ENCODE results near the gene PAPLN. TPM values are rescaled to one million over a fixed set of nuclear protein-coding genes. Genes with fewer than 3 reads are reported as not detected.
A peak's percentile ranks its signal among the peaks of the same experiment; 100 is the strongest.

The PAPLN gene
- total and polyA plus RNA-seq, 7 donors = 0.26 to 0.79 (median 0.44) TPM

DNA sequence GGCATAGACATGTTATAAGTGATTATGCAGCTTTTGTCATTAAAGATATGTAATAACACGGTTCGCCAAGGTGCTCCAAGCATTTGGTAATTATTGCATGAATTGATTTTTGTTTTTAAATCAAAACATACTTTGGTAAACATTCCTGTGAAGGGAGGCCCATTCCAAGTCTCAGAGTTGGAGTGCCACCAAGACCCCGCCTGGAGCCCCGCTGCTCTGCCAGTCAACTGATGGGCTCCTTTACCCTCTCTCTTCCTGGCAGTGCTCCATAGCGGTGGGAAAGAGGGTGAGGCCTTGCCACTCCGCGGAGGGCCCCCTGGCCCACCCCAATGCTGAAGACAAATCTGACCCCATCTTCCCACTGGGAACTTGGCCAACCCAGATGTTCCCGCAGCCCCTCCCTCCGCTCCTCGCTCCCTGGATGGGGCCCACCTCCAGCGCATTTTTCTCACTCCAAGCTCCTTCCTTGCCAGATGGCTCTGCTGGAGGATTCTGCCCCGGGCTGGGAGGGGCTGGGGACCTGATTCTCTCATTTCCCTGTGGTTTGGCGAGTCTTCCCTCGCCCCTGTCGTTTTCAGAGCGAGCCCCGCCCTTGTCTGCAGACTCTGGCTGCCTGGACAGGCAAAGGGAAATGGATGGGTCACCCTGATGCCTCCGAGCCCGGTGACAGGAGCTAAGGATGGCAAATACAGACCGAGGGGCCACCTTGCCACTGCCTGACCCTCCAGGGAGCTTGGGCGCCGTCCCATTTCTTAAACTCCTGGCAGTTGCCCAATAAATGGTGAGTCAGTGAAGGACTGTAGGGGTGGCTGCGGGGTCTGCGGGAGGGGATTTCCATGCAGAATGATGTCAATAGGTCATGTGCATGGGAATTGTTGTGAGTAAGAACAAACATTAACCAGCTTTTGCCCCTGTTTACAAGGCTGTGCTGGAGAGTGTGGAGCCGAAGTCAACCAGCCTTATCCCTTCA lies 9.2 kb upstream of the PAPLN start:
- intact Hi-C loops (cut with DNase I) = no loop called here
- TF ChIP-seq, protein P1, sequence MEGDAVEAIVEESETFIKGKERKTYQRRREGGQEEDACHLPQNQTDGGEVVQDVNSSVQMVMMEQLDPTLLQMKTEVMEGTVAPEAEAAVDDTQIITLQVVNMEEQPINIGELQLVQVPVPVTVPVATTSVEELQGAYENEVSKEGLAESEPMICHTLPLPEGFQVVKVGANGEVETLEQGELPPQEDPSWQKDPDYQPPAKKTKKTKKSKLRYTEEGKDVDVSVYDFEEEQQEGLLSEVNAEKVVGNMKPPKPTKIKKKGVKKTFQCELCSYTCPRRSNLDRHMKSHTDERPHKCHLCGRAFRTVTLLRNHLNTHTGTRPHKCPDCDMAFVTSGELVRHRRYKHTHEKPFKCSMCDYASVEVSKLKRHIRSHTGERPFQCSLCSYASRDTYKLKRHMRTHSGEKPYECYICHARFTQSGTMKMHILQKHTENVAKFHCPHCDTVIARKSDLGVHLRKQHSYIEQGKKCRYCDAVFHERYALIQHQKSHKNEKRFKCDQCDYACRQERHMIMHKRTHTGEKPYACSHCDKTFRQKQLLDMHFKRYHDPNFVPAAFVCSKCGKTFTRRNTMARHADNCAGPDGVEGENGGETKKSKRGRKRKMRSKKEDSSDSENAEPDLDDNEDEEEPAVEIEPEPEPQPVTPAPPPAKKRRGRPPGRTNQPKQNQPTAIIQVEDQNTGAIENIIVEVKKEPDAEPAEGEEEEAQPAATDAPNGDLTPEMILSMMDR (IDR thresholded peaks at IDR 0.05) = no peak
- DNase-seq (peak; percentile 68 to 77), ATAC-seq (peak; percentile 29 to 55 (median 46))
- Histone ChIP-seq H3K9me3 (no peaks in the 10 kb centered on the region), H3K4me1 (peaks cover 3% of the 10 kb centered on the region), H3K27me3 (ENCODE audit: insufficient read depth in 3 of 3, low read length in 2 of 3) (peaks cover 0 to 7% (median 0%) of the 10 kb centered on the region in 3 donors), H3K4me3 (no peak overlapping the region), H3K36me3 (ENCODE audit: insufficient read depth in 1 of 2, low read depth in 1 of 2) (peaks cover 0 to under 1% of the 10 kb centered on the region in 2 donors), H3K27ac (no peak overlapping the region)
- 25 to 34% (median 29%) methylated on average over 25 of the region's 25 CpGs for WGBS, 3 donors

DNA sequence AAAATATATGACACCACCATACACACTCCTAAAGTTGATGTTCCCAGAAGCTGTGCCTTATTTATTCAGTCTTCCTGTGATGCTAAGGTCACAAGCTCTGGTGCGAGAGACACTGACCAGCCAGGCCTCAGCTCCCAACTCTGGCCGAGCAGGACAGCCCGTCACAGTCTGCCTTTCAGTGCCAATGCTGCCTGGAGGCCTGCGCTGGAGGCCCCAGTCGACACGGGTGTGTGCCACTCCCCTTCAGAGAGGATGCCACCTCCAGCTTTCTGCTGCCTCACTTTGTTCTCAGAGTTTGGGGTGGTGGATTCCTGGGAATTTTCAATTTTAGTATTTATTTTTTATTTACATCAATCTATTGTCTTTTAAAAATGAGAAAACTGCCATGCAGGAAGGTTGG lies 7.3 kb upstream of the PAPLN start:
- no peak overlapping the region for H3K4me3 ChIP-seq
- no peak for DNase-seq
- intact Hi-C loops (cut with DNase I) = no loop called here
- TF ChIP-seq, protein P1 (IDR thresholded peaks at IDR 0.05) = no peak
- peaks cover 3% of the 10 kb centered on the region for H3K4me1 ChIP-seq
- no peak overlapping the region for H3K27ac ChIP-seq
- H3K27me3 ChIP-seq (ENCODE audit: insufficient read depth in 3 of 3, low read length in 2 of 3) = peaks cover 0 to 19% (median 7%) of the 10 kb centered on the region in 3 donors
- WGBS, 3 donors = 89 to 96% (median 89%) methylated on average over 6 of the region's 6 CpGs
- H3K9me3 ChIP-seq = no peaks in the 10 kb centered on the region
- no peak for ATAC-seq
- H3K36me3 ChIP-seq (ENCODE audit: insufficient read depth in 1 of 2, low read depth in 1 of 2) = no peaks in the 10 kb centered on the region

DNA sequence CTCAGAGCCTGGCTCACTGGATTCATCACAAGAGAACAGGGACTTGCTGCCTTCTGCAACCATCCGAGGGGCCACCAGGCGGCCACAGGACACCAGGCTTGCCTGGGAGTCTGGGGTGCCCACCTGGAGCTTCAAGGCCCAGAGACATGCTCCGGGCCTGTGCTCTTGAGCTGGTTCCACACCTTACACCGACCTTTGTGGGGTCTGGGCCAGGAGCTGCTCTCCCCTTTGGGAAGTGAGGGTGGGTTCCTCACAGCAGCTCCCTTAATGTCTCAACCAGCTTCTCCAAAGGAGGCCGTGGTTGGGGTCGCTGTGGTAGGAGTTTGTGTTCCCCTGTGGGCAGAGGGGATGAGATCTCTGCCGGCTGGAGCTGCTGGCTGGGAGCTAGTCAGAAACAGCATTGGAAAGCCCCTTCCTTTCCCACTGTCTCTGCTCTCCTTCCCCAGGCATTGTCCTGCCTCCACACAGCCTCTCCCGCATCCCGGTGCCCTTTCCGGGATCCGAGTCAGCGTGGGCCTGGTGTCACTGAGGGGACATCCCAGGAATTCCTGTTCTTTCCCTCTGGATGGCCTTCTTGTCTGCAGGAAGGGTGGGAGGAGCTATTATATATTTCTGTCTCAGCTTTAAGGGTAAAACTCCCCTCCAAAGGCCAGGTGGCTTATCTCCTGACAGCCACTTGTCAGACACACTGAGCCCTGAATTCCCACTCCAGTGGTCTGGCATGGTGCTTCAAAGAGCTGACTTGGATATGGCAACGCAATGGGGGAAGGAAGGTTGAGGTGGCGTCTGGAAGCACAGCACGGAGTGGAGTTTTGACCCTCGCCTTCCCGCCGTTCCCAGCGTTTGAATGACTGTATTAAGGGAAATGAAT lies 5.1 kb upstream of the PAPLN start:
- Histone ChIP-seq H3K4me3 (no peak overlapping the region), H3K27ac (no peak overlapping the region), H3K27me3 (ENCODE audit: insufficient read depth in 3 of 3, low read length in 2 of 3) (peaks cover 0 to 27% (median 10%) of the 10 kb centered on the region in 3 donors), H3K36me3 (ENCODE audit: insufficient read depth in 1 of 2, low read depth in 1 of 2) (no peaks in the 10 kb centered on the region), H3K9me3 (no peaks in the 10 kb centered on the region), H3K4me1 (peaks cover 3% of the 10 kb centered on the region)
- intact Hi-C loops (cut with DNase I) = no loop called here
- 50 to 61% (median 53%) methylated on average over 19 of the region's 19 CpGs for WGBS, 3 donors
- ATAC-seq = no peak
- DNase-seq = peak in 1 of 2 donors; percentile 46
- TF ChIP-seq, protein P1 (IDR thresholded peaks at IDR 0.05) = no peak

DNA sequence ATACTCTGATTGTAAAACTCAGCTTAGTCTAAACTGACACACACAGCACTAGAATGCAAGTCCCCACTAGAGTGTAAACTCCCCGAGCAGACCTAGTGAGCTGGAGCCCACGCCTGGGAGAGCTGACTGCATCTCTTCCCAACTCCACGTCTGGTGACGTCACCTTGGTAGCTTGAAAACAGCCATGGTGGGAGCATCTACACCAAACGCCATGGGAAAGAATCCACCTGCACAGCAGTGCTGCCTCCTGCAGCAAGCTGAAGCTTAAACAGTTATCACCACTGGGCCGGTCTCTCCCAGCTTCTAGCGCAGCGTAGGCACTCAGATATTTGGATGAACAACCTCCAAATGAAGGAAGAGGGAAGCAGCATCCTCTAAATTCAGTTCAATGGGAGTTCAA lies 4.3 kb upstream of the PAPLN start:
- DNase-seq (peak in 1 of 2 donors; percentile 26), ATAC-seq (no peak)
- H3K27ac ChIP-seq = no peak overlapping the region
- peaks cover 3% of the 10 kb centered on the region for H3K4me1 ChIP-seq
- H3K9me3 ChIP-seq = no peaks in the 10 kb centered on the region
- WGBS, 3 donors = 75 to 84% (median 81%) methylated on average over 8 of the region's 8 CpGs
- intact Hi-C loops (cut with DNase I) = no loop called here
- TF ChIP-seq, protein P1 (IDR thresholded peaks at IDR 0.05) = no peak
- no peak overlapping the region for H3K4me3 ChIP-seq
- H3K27me3 ChIP-seq (ENCODE audit: insufficient read depth in 3 of 3, low read length in 2 of 3) = peaks cover 0 to 35% (median 16%) of the 10 kb centered on the region in 3 donors
- no peaks in the 10 kb centered on the region for H3K36me3 ChIP-seq (ENCODE audit: insufficient read depth in 1 of 2, low read depth in 1 of 2)

Measured in psoas muscle (tissue), 8 donors.